Measurements from ENCODE around the gene F13A1.

Gene F13A1

GRCh38 chr6:6328451-6328850 is 8.0 kb upstream of the F13A1 start:
- H3K9me3 ChIP-seq (ENCODE audit: control insufficient read depth, insufficient read depth, low read depth, low read length) = no peaks in the 10 kb centered on the region
- POLR2A ChIA-PET = no interaction called here
- H3K4me3 ChIP-seq (ENCODE audit: low read depth, low read length) = no peak overlapping the region
- H3K4me1 ChIP-seq (ENCODE audit: control insufficient read depth, insufficient read depth, low read length) = no peaks in the 10 kb centered on the region
- CTCF ChIA-PET = interaction anchor here (0.6 kb wide), 1 partner anchor 27 kb away, joined by 3 read pairs; no protein-coding TSS in a partner anchor
- no peaks in the 10 kb centered on the region for H3K36me3 ChIP-seq (ENCODE audit: control insufficient read depth in 2 of 2, insufficient read depth in 1 of 2, low read length in 2 of 2)
- H3K27ac ChIP-seq (ENCODE audit: extremely low read depth, low read depth, low read length) = no peak overlapping the region
- TF ChIP-seq TCF7L2 (IDR thresholded peaks at IDR 0.05; ENCODE audit: borderline replicate concordance, low read depth, low read length) (no peak), ZNF660 (tag by site-specific recombination; IDR thresholded peaks at IDR 0.05) (no peak), ZNF423 (tag by site-specific recombination; IDR thresholded peaks at IDR 0.05) (no peak), WT1 (tag by site-specific recombination; IDR thresholded peaks at IDR 0.05) (no peak), TSHZ1 (tag by site-specific recombination; IDR thresholded peaks at IDR 0.05; ENCODE audit: borderline replicate concordance) (no peak), ZNF629 (tag by site-specific recombination; IDR thresholded peaks at IDR 0.05) (no peak), PRDM2 (tag by site-specific recombination; IDR thresholded peaks at IDR 0.05; ENCODE audit: borderline replicate concordance) (no peak), PRDM1 (tag by site-specific recombination; IDR thresholded peaks at IDR 0.05) (no peak), ZBTB17 (tag by site-specific recombination; IDR thresholded peaks at IDR 0.05) (no peak), ZNF791 (tag by site-specific recombination; IDR thresholded peaks at IDR 0.05) (no peak), ZNF24 (tag by site-specific recombination; IDR thresholded peaks at IDR 0.05) (no peak), SALL2 (tag by site-specific recombination; IDR thresholded peaks at IDR 0.05; ENCODE audit: borderline replicate concordance) (no peak), REPIN1 (tag by site-specific recombination; IDR thresholded peaks at IDR 0.05; ENCODE audit: low read depth) (no peak), GLIS1 (tag by site-specific recombination; IDR thresholded peaks at IDR 0.05) (no peak)

GRCh38 chr6:6323352-6323751 is 2.9 kb upstream of the F13A1 start:
- Histone ChIP-seq H3K27ac (ENCODE audit: extremely low read depth, low read depth, low read length) (no peak overlapping the region), H3K9me3 (ENCODE audit: control insufficient read depth, insufficient read depth, low read depth, low read length) (no peaks in the 10 kb centered on the region), H3K4me3 (ENCODE audit: low read depth, low read length) (no peak overlapping the region), H3K4me1 (ENCODE audit: control insufficient read depth, insufficient read depth, low read length) (no peaks in the 10 kb centered on the region), H3K36me3 (ENCODE audit: control insufficient read depth in 2 of 2, insufficient read depth in 1 of 2, low read length in 2 of 2) (no peaks in the 10 kb centered on the region)
- TF ChIP-seq SALL2 (tag by site-specific recombination; IDR thresholded peaks at IDR 0.05; ENCODE audit: borderline replicate concordance) = no peak
- no peak for TF ChIP-seq HOXC10 (CRISPR knock-in tag; IDR thresholded peaks at IDR 0.05)
- TF ChIP-seq ZNF677 (tag by site-specific recombination; IDR thresholded peaks at IDR 0.05) = no peak
- TF ChIP-seq MEIS1 (CRISPR knock-in tag; IDR thresholded peaks at IDR 0.05; ENCODE audit: borderline replicate concordance) = no peak
- no peak for TF ChIP-seq ZNF701 (tag by site-specific recombination; IDR thresholded peaks at IDR 0.05)
- TF ChIP-seq ZNF555 (tag by site-specific recombination; conservative IDR thresholded peaks at IDR 0.05) = no peak
- no peak for TF ChIP-seq ZNF184 (tag by site-specific recombination; IDR thresholded peaks at IDR 0.05)
- TF ChIP-seq TSHZ1 (tag by site-specific recombination; IDR thresholded peaks at IDR 0.05; ENCODE audit: borderline replicate concordance) = no peak
- TF ChIP-seq ZNF561 (tag by site-specific recombination; IDR thresholded peaks at IDR 0.05; ENCODE audit: borderline replicate concordance) = no peak
- TF ChIP-seq ZNF513 (tag by site-specific recombination; IDR thresholded peaks at IDR 0.05) = no peak
- ChIA-PET CTCF (interaction anchor here (0.7 kb wide), 1 partner anchor 152 kb away, joined by 3 read pairs; no protein-coding TSS in a partner anchor), POLR2A (no interaction called here)
